ENCODE data around the gene LIX1L. TPM values are rescaled to one million over a fixed set of nuclear protein-coding genes. Genes with fewer than 3 reads are reported as not detected.
A peak's percentile ranks its signal among the peaks of the same experiment; 100 is the strongest.

Gene LIX1L
- polyA plus RNA-seq, 2 of the 4 experiments (the other 2 are of a cell fraction), result 10.5 to 35.8 TPM

GRCh38 chr1:145996433-145997015 lies 38.7 kb upstream of the LIX1L start, which contains the start of gene TXNIP:
TSS of gene TXNIP (minus strand) at chr1:145996579. CDS start at chr1:145996266, 313 bp downstream.
- Histone ChIP-seq H3K27ac (peak within 1 kb of the TSS; percentile 46 to 68; a peak in 4 of 6 replicates), H3K4me3 (peak within 1 kb of the TSS; percentile 42), H3K4me1 (peaks cover 7% of the 10 kb centered on the region; the same call in 1 of the 3 replicates), H3K4me2 (peak within 1 kb of the TSS; percentile 83), H3K9me3 (no peaks in the 10 kb centered on the region)
- DNase-seq (ENCODE audit: low read depth in 1 of 2, low spot score in 1 of 2), result peak; percentile 87 to 99
- peak; percentile 100 for ATAC-seq
- WGBS (ENCODE audit: missing lambda C conversion rate), result 5% methylated on average over 29 of the region's 30 CpGs
- ChIA-PET POLR2A (interaction anchor here (0.6 kb wide), 1 partner anchor 10 kb away, joined by 3 read pairs; no protein-coding TSS in a partner anchor), CTCF (interaction anchor here (0.9 to 24.2 kb wide), 4 partner anchors 15 to 151 kb away, joined by 5 to 566 read pairs (median 78); partner anchors contain the start of genes HJV and NUDT17)
- TF ChIP-seq BCL3 (IDR thresholded peaks at IDR 0.05), result no peak
- no peak for TF ChIP-seq CEBPB (IDR thresholded peaks at IDR 0.05)
- no peak for TF ChIP-seq ZFP36 (IDR thresholded peaks at IDR 0.05; ENCODE audit: borderline replicate concordance, partially characterized antibody)
- TF ChIP-seq SREBF2 (IDR thresholded peaks at IDR 0.05), result no peak
- TF ChIP-seq ZSCAN20 (CRISPR knock-in tag; IDR thresholded peaks at IDR 0.05), result no peak
- TF ChIP-seq ESRRA (IDR thresholded peaks at IDR 0.05; ENCODE audit: borderline replicate concordance, low read length), result no peak
- 0 out of 2 replicates have a peak, but pooled peaks have one; percentile 33 for TF ChIP-seq HOXB5 (CRISPR knock-in tag; IDR thresholded peaks at IDR 0.05)
- no peak for TF ChIP-seq EHMT2 (IDR thresholded peaks at IDR 0.05; ENCODE audit: low read depth)
- TF ChIP-seq MAX (IDR thresholded peaks at IDR 0.05), result peak; percentile 99
- no peak for TF ChIP-seq GATA3 (IDR thresholded peaks at IDR 0.05; ENCODE audit: borderline replicate concordance)
- peak; percentile 29; the same call in 1 of the 2 replicates for TF ChIP-seq PHF8 (IDR thresholded peaks at IDR 0.05; ENCODE audit: borderline replicate concordance, low read depth)
- TF ChIP-seq E2F6 (IDR thresholded peaks at IDR 0.05; ENCODE audit: borderline replicate concordance, low read depth), result peak; percentile 95
- no peak; the same call in 1 of the 2 replicates for TF ChIP-seq HDAC2 (IDR thresholded peaks at IDR 0.05)
- peak; percentile 61; the same call in 1 of the 2 replicates for TF ChIP-seq HOXB13 (CRISPR knock-in tag; IDR thresholded peaks at IDR 0.05; ENCODE audit: low read depth)
- TF ChIP-seq JUN (IDR thresholded peaks at IDR 0.05), result no peak
- peak; percentile 68; the same call in 1 of the 2 replicates for TF ChIP-seq USF2 (IDR thresholded peaks at IDR 0.05)
- no peak for TF ChIP-seq PBX3 (IDR thresholded peaks at IDR 0.05)
- no peak for TF ChIP-seq CBX2 (IDR thresholded peaks at IDR 0.05; ENCODE audit: borderline replicate concordance, low read depth)
- TF ChIP-seq BHLHE40 (IDR thresholded peaks at IDR 0.05; ENCODE audit: low read depth, low read length), result peak; percentile 91
- TF ChIP-seq CTCF (IDR thresholded peaks at IDR 0.05), result no peak
- no peak for TF ChIP-seq NR3C1 (IDR thresholded peaks at IDR 0.05)
- 0 out of 2 replicates have a peak, but pooled peaks have one; percentile 53 for TF ChIP-seq MYC (IDR thresholded peaks at IDR 0.05; ENCODE audit: borderline replicate concordance, low read length)
- TF ChIP-seq TP53 (CRISPR knock-in tag; IDR thresholded peaks at IDR 0.05), result 0 out of 2 replicates have a peak, but pooled peaks have one; percentile 47
- 0 out of 2 replicates have a peak, but pooled peaks have one; percentile 50 for TF ChIP-seq EHF (CRISPR knock-in tag; IDR thresholded peaks at IDR 0.05)
- peak; percentile 33 for TF ChIP-seq MAFK (IDR thresholded peaks at IDR 0.05; ENCODE audit: partially characterized antibody)
- TF ChIP-seq FOXS1 (CRISPR knock-in tag; IDR thresholded peaks at IDR 0.05), result no peak
- TF ChIP-seq NPAS2 (CRISPR knock-in tag; IDR thresholded peaks at IDR 0.05; ENCODE audit: borderline replicate concordance), result peak; percentile 73; the same call in 1 of the 2 replicates
- no peak for FAIRE-seq

Measured in A549 (cell line).